ENCODE data around the gene SIL1.
"Not testable (repeated sequence)": the region's sequence is repeated elsewhere in the genome, so short reads cannot be mapped to it uniquely, and the experiment has no call there.

SIL1 gene

DNA sequence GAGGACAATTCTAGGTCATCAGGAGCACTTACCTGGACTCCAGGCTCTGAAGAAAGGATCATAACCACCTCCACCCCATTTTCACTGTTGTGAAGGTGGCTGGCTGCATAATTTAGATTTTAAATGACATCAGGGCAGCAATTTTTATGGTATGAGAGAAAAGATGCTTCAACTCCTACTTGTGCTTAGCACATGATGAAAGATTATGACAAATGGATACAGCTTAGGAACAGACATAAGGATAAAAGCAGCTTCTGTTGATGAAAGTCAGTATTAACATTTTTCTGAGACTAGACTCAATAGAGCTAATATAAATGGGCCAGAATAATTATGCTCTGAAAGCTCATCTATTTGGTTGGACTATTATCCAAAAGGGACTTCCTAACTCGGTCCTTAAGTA, 72.2 kb downstream of the SIL1 start:
- Histone ChIP-seq H3K36me3 (ENCODE audit: control insufficient read depth in 2 of 2, insufficient read depth in 2 of 2, low read length in 2 of 2) (peaks cover 0 to 9% of the 10 kb centered on the region in 2 donors), H3K4me3 (ENCODE audit: low read length in 2 of 2) (no peak overlapping the region), H3K27ac (ENCODE audit: low read length) (peak overlapping the region; percentile 66), H3K9me3 (ENCODE audit: control insufficient read depth in 2 of 2, low read length in 2 of 2) (no peaks in the 10 kb centered on the region), H3K4me1 (ENCODE audit: control insufficient read depth, insufficient read depth, low read length) (peaks cover 32% of the 10 kb centered on the region), H3K27me3 (ENCODE audit: control insufficient read depth in 1 of 2, insufficient read depth in 2 of 2, low read length in 2 of 2) (no peaks in the 10 kb centered on the region), H3K9ac (ENCODE audit: low read length in 2 of 2) (no peak overlapping the region)

DNA sequence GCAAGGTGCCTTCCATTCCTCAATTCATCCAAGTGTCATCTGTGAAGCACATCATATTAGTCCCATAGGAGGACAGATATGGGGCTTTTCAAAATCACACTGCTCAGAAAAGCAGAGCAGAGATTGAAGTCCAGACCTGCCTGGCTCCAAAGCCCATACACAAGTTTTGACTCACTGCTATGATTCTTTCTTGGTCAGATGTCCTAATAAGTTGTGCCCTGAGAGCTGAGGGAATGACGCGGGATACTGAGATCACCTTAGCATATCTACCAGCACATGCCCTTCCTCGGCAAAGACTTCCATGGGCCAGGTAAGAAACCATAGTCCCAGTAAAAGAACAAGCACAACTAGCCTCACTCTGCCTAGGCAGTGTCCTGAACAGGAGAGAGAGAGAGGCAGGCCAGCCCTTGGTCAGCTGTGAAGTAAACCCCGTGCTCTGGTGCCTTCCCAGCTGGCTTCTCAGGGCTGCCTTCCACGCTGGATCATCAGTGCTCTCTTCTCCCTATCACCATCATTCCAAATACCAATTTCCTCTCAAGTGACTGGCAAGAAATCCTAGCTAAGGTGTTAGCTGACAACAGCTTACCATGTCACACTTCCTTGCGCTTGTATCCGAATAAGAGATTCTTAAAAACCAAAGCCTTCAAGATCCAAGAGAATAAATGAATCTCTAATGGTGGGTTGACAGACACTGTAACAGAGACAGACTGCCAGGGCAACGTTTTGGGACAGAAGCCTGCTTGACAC, 73.2 kb downstream of the SIL1 start:
- Histone ChIP-seq H3K27ac (ENCODE audit: low read length) (peak overlapping the region; percentile 66), H3K9ac (ENCODE audit: low read length in 2 of 2) (no peak overlapping the region), H3K36me3 (ENCODE audit: control insufficient read depth in 2 of 2, insufficient read depth in 2 of 2, low read length in 2 of 2) (peaks cover under 1 to 12% of the 10 kb centered on the region in 2 donors), H3K27me3 (ENCODE audit: control insufficient read depth in 1 of 2, insufficient read depth in 2 of 2, low read length in 2 of 2) (no peaks in the 10 kb centered on the region), H3K9me3 (ENCODE audit: control insufficient read depth in 2 of 2, low read length in 2 of 2) (no peaks in the 10 kb centered on the region), H3K4me3 (ENCODE audit: low read length in 2 of 2) (no peak overlapping the region), H3K4me1 (ENCODE audit: control insufficient read depth, insufficient read depth, low read length) (peaks cover 41% of the 10 kb centered on the region)

DNA sequence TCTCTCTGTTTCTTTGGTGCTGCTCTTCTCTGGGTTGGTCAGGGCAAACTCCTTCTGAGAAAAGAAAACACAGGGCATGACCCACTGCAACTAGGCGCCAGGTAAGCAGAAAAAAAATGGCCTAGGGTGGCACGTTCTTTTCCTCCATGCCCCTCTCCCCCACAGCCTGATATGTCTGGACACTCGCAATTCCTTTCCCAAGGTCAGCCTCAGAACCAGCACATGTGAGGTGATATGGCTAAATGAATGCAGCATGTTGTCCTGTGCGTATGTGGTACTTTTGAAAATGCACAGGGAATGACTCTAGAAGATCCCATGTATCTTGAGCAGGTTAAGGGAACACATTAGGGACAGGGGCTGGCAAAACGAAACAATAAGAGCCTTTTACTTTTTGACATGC, 77.0 kb downstream of the SIL1 start:
- Histone ChIP-seq H3K36me3 (ENCODE audit: control insufficient read depth in 2 of 2, insufficient read depth in 2 of 2, low read length in 2 of 2) (peaks cover 3 to 21% of the 10 kb centered on the region in 2 donors), H3K9ac (ENCODE audit: low read length in 2 of 2) (no peak overlapping the region), H3K9me3 (ENCODE audit: control insufficient read depth in 2 of 2, low read length in 2 of 2) (no peaks in the 10 kb centered on the region), H3K27me3 (ENCODE audit: control insufficient read depth in 1 of 2, insufficient read depth in 2 of 2, low read length in 2 of 2) (no peaks in the 10 kb centered on the region), H3K4me3 (ENCODE audit: low read length in 2 of 2) (peak overlapping the region; percentile 34 to 58), H3K27ac (ENCODE audit: low read length) (no peak overlapping the region), H3K4me1 (ENCODE audit: control insufficient read depth, insufficient read depth, low read length) (peaks cover 37% of the 10 kb centered on the region)

DNA sequence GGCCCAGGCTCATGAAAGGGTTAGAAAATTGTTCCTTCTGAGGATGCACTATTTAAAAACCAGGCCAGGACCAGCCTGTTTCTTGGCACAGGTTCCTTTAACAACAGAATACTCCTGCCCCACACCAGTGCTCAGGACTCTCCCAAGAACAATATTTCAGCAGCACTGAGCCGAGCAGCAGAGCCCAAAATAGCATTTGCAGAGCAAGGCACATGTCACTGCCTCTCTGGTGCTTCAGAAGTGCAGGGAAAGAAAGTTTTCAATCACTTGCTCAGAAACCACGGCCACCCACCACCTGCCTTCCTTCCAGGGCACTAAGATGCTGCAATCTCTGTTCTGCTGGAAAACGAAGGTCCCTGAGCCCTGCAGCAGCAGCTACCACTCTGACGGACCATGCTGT, 77.6 kb downstream of the SIL1 start:
- H3K9ac ChIP-seq (ENCODE audit: low read length in 2 of 2) = no peak overlapping the region

GRCh38 chr5:139118804-139119203, 79.4 kb downstream of the SIL1 start:
- no peaks in the 10 kb centered on the region for H3K9me3 ChIP-seq (ENCODE audit: control insufficient read depth in 2 of 2, low read length in 2 of 2)
- H3K27ac ChIP-seq (ENCODE audit: low read length) = peak overlapping the region; percentile 2
- H3K9ac ChIP-seq (ENCODE audit: low read length in 2 of 2) = no peak overlapping the region
- H3K27me3 ChIP-seq (ENCODE audit: control insufficient read depth in 1 of 2, insufficient read depth in 2 of 2, low read length in 2 of 2) = no peaks in the 10 kb centered on the region
- H3K4me1 ChIP-seq (ENCODE audit: control insufficient read depth, insufficient read depth, low read length) = peaks cover 28% of the 10 kb centered on the region
- H3K36me3 ChIP-seq (ENCODE audit: control insufficient read depth in 2 of 2, insufficient read depth in 2 of 2, low read length in 2 of 2) = peaks cover 3 to 17% of the 10 kb centered on the region in 2 donors
- no peak overlapping the region for H3K4me3 ChIP-seq (ENCODE audit: low read length in 2 of 2)

More for the DNA sequence above, 77.6 kb downstream of the SIL1 start:
- no peaks in the 10 kb centered on the region for H3K9me3 ChIP-seq (ENCODE audit: control insufficient read depth in 2 of 2, low read length in 2 of 2)
- peaks cover 3 to 17% of the 10 kb centered on the region in 2 donors for H3K36me3 ChIP-seq (ENCODE audit: control insufficient read depth in 2 of 2, insufficient read depth in 2 of 2, low read length in 2 of 2)
- H3K4me3 ChIP-seq (ENCODE audit: low read length in 2 of 2) = peak overlapping the region; percentile 34 to 58
- no peaks in the 10 kb centered on the region for H3K27me3 ChIP-seq (ENCODE audit: control insufficient read depth in 1 of 2, insufficient read depth in 2 of 2, low read length in 2 of 2)
- H3K4me1 ChIP-seq (ENCODE audit: control insufficient read depth, insufficient read depth, low read length) = peaks cover 31% of the 10 kb centered on the region
- peak overlapping the region; percentile 37 for H3K27ac ChIP-seq (ENCODE audit: low read length)

- Histone ChIP-seq H3K27ac (ENCODE audit: low read length) (no peak overlapping the region), H3K4me3 (ENCODE audit: low read length in 2 of 2) (no peak overlapping the region), H3K4me1 (ENCODE audit: control insufficient read depth, insufficient read depth, low read length) (peaks cover 28% of the 10 kb centered on the region), H3K9me3 (ENCODE audit: control insufficient read depth in 2 of 2, low read length in 2 of 2) (no peaks in the 10 kb centered on the region), H3K9ac (ENCODE audit: low read length in 2 of 2) (no peak overlapping the region), H3K27me3 (ENCODE audit: control insufficient read depth in 1 of 2, insufficient read depth in 2 of 2, low read length in 2 of 2) (no peaks in the 10 kb centered on the region), H3K36me3 (ENCODE audit: control insufficient read depth in 2 of 2, insufficient read depth in 2 of 2, low read length in 2 of 2) (peaks cover 3 to 17% of the 10 kb centered on the region in 2 donors)
These were observed 80.8 kb downstream of the SIL1 start for GRCh38 chr5:139117342-139117884.

- no peak overlapping the region for H3K9ac ChIP-seq (ENCODE audit: low read length in 2 of 2)
- H3K4me1 ChIP-seq (ENCODE audit: control insufficient read depth, insufficient read depth, low read length) = peaks cover 28% of the 10 kb centered on the region
- no peaks in the 10 kb centered on the region for H3K9me3 ChIP-seq (ENCODE audit: control insufficient read depth in 2 of 2, low read length in 2 of 2)
- H3K27ac ChIP-seq (ENCODE audit: low read length) = no peak overlapping the region
- H3K4me3 ChIP-seq (ENCODE audit: low read length in 2 of 2) = no peak overlapping the region
- H3K36me3 ChIP-seq (ENCODE audit: control insufficient read depth in 2 of 2, insufficient read depth in 2 of 2, low read length in 2 of 2) = peaks cover 3 to 17% of the 10 kb centered on the region in 2 donors
- H3K27me3 ChIP-seq (ENCODE audit: control insufficient read depth in 1 of 2, insufficient read depth in 2 of 2, low read length in 2 of 2) = no peaks in the 10 kb centered on the region
These were observed 82.0 kb downstream of the SIL1 start for GRCh38 chr5:139116100-139116655.

GRCh38 chr5:139113892-139114291, 84.3 kb downstream of the SIL1 start:
- no peaks in the 10 kb centered on the region for H3K9me3 ChIP-seq (ENCODE audit: control insufficient read depth in 2 of 2, low read length in 2 of 2)
- no peak overlapping the region for H3K4me3 ChIP-seq (ENCODE audit: low read length in 2 of 2)
- no peak overlapping the region for H3K9ac ChIP-seq (ENCODE audit: low read length in 2 of 2)
- H3K27ac ChIP-seq (ENCODE audit: low read length) = no peak overlapping the region
- no peaks in the 10 kb centered on the region for H3K27me3 ChIP-seq (ENCODE audit: control insufficient read depth in 1 of 2, insufficient read depth in 2 of 2, low read length in 2 of 2)
- H3K36me3 ChIP-seq (ENCODE audit: control insufficient read depth in 2 of 2, insufficient read depth in 2 of 2, low read length in 2 of 2) = peaks cover 0 to 13% of the 10 kb centered on the region in 2 donors
- H3K4me1 ChIP-seq (ENCODE audit: control insufficient read depth, insufficient read depth, low read length) = peaks cover 14% of the 10 kb centered on the region

DNA sequence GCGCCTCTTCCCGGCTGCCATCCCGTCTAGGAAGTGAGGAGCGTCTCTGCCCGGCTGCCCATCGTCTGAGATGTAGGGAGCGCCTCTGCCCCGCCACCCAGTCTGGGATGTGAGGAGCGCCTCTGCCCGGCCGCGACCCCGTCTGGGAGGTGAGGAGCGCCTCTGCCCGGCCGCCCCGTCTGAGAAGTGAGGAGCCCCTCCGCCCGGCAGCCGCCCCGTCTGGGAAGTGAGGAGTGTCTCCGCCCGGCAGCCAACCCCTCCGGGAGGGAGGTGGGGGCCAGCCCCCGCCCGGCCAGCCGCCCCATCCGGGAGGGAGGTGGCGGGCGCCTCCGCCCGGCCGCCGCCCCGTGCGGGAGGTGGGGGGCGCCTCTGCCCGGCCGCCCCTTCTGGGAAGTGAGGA, 85.8 kb downstream of the SIL1 start:
- not testable (repeated sequence) for H3K9ac ChIP-seq (ENCODE audit: low read length in 2 of 2); H3K9me3 ChIP-seq (ENCODE audit: control insufficient read depth in 2 of 2, low read length in 2 of 2); H3K4me3 ChIP-seq (ENCODE audit: low read length in 2 of 2); H3K27ac ChIP-seq (ENCODE audit: low read length); H3K36me3 ChIP-seq (ENCODE audit: control insufficient read depth in 2 of 2, insufficient read depth in 2 of 2, low read length in 2 of 2); H3K27me3 ChIP-seq (ENCODE audit: control insufficient read depth in 1 of 2, insufficient read depth in 2 of 2, low read length in 2 of 2)
- H3K4me1 ChIP-seq (ENCODE audit: control insufficient read depth, insufficient read depth, low read length) = peaks cover 25% of the 10 kb centered on the region

DNA sequence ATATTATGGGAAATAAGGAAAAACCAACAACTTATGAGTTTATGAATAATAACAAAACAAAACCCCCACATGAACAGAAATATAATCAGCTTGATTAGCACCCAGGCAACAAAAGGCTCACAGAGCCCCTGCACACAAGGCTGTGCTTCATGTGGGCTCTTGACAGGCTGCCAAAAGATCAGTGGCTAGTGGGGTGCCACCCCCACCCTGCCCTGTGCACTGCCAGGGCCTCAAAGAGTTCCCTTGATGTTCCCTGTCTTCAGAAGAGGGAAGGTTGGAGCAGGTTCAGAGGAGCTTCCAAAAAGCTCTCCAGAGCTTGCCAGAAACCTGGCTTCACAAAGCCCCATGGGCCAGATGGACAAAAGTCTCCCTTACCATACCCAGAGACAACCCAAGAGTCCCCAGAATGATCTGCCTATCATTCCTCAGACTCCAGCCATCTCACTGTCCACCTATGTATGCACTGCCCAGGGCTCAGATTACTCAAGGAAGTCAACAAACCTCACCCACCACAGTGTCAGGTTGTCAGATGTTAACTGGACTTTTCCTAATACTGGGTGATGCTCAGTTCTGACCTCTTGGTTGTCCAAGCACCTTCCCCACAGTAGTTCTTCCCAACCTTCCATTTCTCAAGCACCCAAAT, 87.5 kb downstream of the SIL1 start:
- no peak overlapping the region for H3K27ac ChIP-seq (ENCODE audit: low read length)
- no peak overlapping the region for H3K4me3 ChIP-seq (ENCODE audit: low read length in 2 of 2)
- peaks cover 40% of the 10 kb centered on the region for H3K4me1 ChIP-seq (ENCODE audit: control insufficient read depth, insufficient read depth, low read length)
- H3K27me3 ChIP-seq (ENCODE audit: control insufficient read depth in 1 of 2, insufficient read depth in 2 of 2, low read length in 2 of 2) = no peaks in the 10 kb centered on the region
- no peaks in the 10 kb centered on the region for H3K9me3 ChIP-seq (ENCODE audit: control insufficient read depth in 2 of 2, low read length in 2 of 2)
- no peaks in the 10 kb centered on the region for H3K36me3 ChIP-seq (ENCODE audit: control insufficient read depth in 2 of 2, insufficient read depth in 2 of 2, low read length in 2 of 2)
- H3K9ac ChIP-seq (ENCODE audit: low read length in 2 of 2) = no peak overlapping the region

Measured in stomach smooth muscle (tissue), 2 donors.